HG03575 (cell line): ENCODE data around the gene APOL1.
"Not testable (repeated sequence)": the region's sequence is repeated elsewhere in the genome, so short reads cannot be mapped to it uniquely, and the experiment has no call there.

ENCODE experiments used
- ATAC-seq: cut with Tn5 transposase; IDR thresholded peaks from one replicate; pipeline ENCODE4 v1.9.1; 2021; ENCODE audit not compliant: unreplicated experiment, insufficient number of reproducible peaks, low FRiP score; ENCODE audit errors: extremely low read depth

The APOL1 gene

GRCh38 chr22:36261675-36262074 is 8.7 kb downstream of the APOL1 start:
- not testable (repeated sequence) for ATAC-seq

GRCh38 chr22:36262307-36262706 is 9.4 kb downstream of the APOL1 start:
- not testable (repeated sequence) for ATAC-seq

GRCh38 chr22:36263216-36263673 is 10.3 kb downstream of the APOL1 start:
- not testable (repeated sequence) for ATAC-seq

- ATAC-seq, result not testable (repeated sequence)
Observed at GRCh38 chr22:36263886-36264664, 11.1 kb downstream of the APOL1 start.

- ATAC-seq, result no peak
Observed at GRCh38 chr22:36267058-36267457, 14.1 kb downstream of the APOL1 start.

GRCh38 chr22:36267896-36268485 is 15.1 kb downstream of the APOL1 start:
- no peak for ATAC-seq

- ATAC-seq, result not testable (repeated sequence)
Observed at GRCh38 chr22:36271231-36271630, 18.3 kb downstream of the APOL1 start.

- not testable (repeated sequence) for ATAC-seq
Observed at GRCh38 chr22:36271951-36272350, 19.0 kb downstream of the APOL1 start.

- no peak for ATAC-seq
Observed at GRCh38 chr22:36274531-36274930, 21.6 kb downstream of the APOL1 start.

- ATAC-seq, result no peak
Observed at GRCh38 chr22:36277482-36278291, 24.8 kb downstream of the APOL1 start.

- no peak for ATAC-seq
Observed at GRCh38 chr22:36279219-36279666, 26.3 kb downstream of the APOL1 start.

GRCh38 chr22:36280379-36280778 is 27.4 kb downstream of the APOL1 start:
- no peak for ATAC-seq

- ATAC-seq, result no peak
Observed at GRCh38 chr22:36281781-36282327, 28.9 kb downstream of the APOL1 start.

GRCh38 chr22:36282328-36282831 is 29.4 kb downstream of the APOL1 start:
- no peak for ATAC-seq

- ATAC-seq, result no peak
Observed at GRCh38 chr22:36284171-36284571, 31.2 kb downstream of the APOL1 start.

- ATAC-seq, result no peak
Observed at GRCh38 chr22:36285017-36285416, 32.1 kb downstream of the APOL1 start.

GRCh38 chr22:36285545-36285944 is 32.6 kb downstream of the APOL1 start:
- ATAC-seq, result no peak

GRCh38 chr22:36286096-36286957 is 33.4 kb downstream of the APOL1 start:
- no peak for ATAC-seq
